Mammary microvascular endothelial cell (primary cell): ENCODE data around the gene TFIP11. TPM values are rescaled to one million over a fixed set of nuclear protein-coding genes. Genes with fewer than 3 reads are reported as not detected.

Experiments used
- total RNA-seq: library from RNA; depleted of rRNA; stranded (reverse); fragments of >200 nt; gene quantifications from 2 replicates; pipeline ENCODE4 v1.2.3, GENCODE V29; 2015

The TFIP11 gene
- total RNA-seq, result 26.8 and 29.4 TPM in 2 replicates

DNA sequence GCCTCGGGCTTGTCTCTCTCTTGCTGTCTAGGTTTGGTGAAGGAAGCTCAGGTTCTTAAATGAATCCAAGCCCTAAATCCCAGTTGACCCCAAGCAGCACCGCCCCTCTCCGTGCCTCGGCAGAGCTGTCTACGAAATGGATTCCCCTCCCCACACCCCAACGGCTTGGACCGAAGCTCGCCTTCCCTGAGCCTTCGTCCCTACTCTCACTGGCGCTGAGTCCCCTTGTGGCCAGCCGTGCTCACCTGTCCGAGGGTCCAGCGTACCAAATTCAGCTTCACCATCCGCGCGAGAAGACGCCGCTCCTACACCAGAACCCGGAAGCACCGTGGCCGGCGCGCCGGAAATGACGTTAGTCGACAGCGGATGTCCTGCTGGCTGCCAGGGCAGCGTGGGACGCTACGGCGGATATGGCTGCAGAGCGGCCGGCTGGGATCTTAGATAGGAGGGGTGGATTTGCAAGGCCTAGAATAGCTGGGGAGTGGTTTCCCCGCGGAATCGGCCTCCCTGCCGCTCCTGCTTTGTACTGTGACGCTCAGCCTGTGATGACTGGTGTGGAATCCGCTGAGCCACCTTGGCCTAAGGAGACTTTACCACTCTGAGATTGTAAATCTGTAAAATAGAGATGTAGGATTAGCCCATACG, at the start of gene TFIP11:
TSS of gene TFIP11 (minus strand) at position 325 of the 645 bp plus-strand sequence. CDS start 2,201 bp downstream, outside the sequence.

DNA sequence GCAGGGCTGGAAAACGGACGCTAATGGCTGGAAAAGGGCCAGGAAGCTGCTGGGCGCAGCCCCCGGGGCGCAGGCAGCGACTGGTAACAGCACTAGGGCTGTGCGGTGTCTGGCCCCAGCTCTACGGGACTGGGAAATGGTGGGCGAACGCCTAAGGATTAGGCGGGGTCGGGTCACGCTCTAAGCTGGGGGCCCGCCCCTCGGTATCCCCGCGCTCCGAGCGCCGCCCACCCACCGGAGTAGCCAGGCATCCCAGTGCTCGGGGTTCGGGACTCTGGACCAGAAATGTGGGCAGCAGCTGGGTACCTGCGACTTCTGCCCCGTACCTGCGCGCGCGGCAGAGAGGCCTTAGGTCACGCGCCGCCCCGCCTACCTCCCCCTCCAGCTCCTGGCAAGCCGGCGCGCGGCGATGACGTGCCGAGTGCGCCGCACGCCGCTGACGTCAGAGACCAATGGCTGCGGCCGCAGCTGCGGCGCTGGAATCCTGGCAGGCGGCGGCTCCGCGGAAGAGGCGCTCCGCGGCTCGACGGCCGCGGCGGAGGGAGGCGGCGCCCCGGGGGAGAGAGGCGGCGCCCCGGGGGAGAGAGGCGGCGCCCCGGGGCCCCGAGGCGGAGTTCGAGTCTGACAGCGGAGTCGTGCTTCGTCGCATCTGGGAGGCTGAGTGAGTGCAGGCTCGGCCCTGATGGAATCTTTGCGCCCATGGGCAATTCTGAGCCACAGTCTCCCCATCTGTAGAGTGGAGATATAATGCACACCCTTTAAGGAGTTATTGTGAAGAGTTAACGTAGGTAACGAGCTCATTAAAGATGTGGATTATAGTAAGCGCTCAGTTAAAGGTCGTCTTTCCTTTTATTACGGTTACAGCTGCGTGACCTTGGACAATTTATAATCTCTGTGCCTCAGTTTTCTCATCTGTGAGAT, 28.6 kb downstream of the TFIP11 start, which contains the start of the genes HPS4 and SRRD:
TSS of gene HPS4 (minus strand) at position 345 of the 921 bp plus-strand sequence. CDS start 2,021 bp downstream, outside the sequence.
TSS of gene SRRD (plus strand) at position 439 of the 921 bp plus-strand sequence. CDS start at position 453, 14 bp downstream.

Other genes starting within 250 kb of the TFIP11 start
- 0.87 and 2.5 TPM in 2 replicates for gene ASPHD2, start 83.2 kb downstream of the TFIP11 start, total RNA-seq
- gene HPS4, start 28.7 kb downstream of the TFIP11 start, total RNA-seq, result 20.9 and 24.9 TPM in 2 replicates
- 20.4 and 31.1 TPM in 2 replicates for gene SRRD, start 28.6 kb downstream of the TFIP11 start, total RNA-seq
- 51.1 and 59.3 TPM in 2 replicates for gene TPST2, start 77.7 kb upstream of the TFIP11 start, total RNA-seq
- gene CRYBB1, start 105.6 kb upstream of the TFIP11 start, total RNA-seq, result not detected in 2 replicates
- not detected in 2 replicates for gene CRYBA4, start 109.5 kb upstream of the TFIP11 start, total RNA-seq
- gene MIAT, start 145.1 kb upstream of the TFIP11 start, total RNA-seq, result under 0.01 and 0.07 TPM in 2 replicates